ENCODE results near the gene LTBP1.
"Not testable (repeated sequence)": the region's sequence is repeated elsewhere in the genome, so short reads cannot be mapped to it uniquely, and the experiment has no call there.

LTBP1 gene

GRCh38 chr2:33435518-33435917 is 488.8 kb downstream of the LTBP1 start:
- H3K4me1 ChIP-seq: peaks cover 0 to 48% (median 18%) of the 10 kb centered on the region in 4 donors
- DNase-seq: no peak
- intact Hi-C loops (cut with DNase I; ENCODE audit: low total_unique reads): loop anchor here (10.0 kb wide), 1 partner anchor 661 kb away; no protein-coding TSS in a partner anchor

GRCh38 chr2:33436083-33436482 is 489.3 kb downstream of the LTBP1 start:
- no peaks in the 10 kb centered on the region for H3K27me3 ChIP-seq
- TF ChIP-seq CTCF (IDR thresholded peaks at IDR 0.05): no peak
- H3K36me3 ChIP-seq: no peaks in the 10 kb centered on the region
- no peak overlapping the region for H3K4me3 ChIP-seq
- no peak for DNase-seq
- no peak overlapping the region for H3K27ac ChIP-seq
- no peaks in the 10 kb centered on the region for H3K9me3 ChIP-seq
- peaks cover 0 to 52% (median 18%) of the 10 kb centered on the region in 4 donors for H3K4me1 ChIP-seq
- intact Hi-C loops (cut with DNase I; ENCODE audit: low total_unique reads): loop anchor here (10.0 kb wide), 1 partner anchor 661 kb away; no protein-coding TSS in a partner anchor

More at GRCh38 chr2:33435518-33435917, 488.8 kb downstream of the LTBP1 start:
- no peak overlapping the region for H3K27ac ChIP-seq
- no peaks in the 10 kb centered on the region for H3K27me3 ChIP-seq
- H3K36me3 ChIP-seq: no peaks in the 10 kb centered on the region
- TF ChIP-seq CTCF (IDR thresholded peaks at IDR 0.05): no peak
- H3K4me3 ChIP-seq: no peak overlapping the region
- H3K9me3 ChIP-seq: no peaks in the 10 kb centered on the region

GRCh38 chr2:33437297-33437696 is 490.5 kb downstream of the LTBP1 start:
- no peaks in the 10 kb centered on the region for H3K27me3 ChIP-seq
- peaks cover 0 to 51% (median 18%) of the 10 kb centered on the region in 4 donors for H3K4me1 ChIP-seq
- TF ChIP-seq CTCF (IDR thresholded peaks at IDR 0.05): no peak
- DNase-seq: no peak
- H3K9me3 ChIP-seq: no peaks in the 10 kb centered on the region
- intact Hi-C loops (cut with DNase I; ENCODE audit: low total_unique reads): loop anchor here (10.0 kb wide), 1 partner anchor 662 kb away; no protein-coding TSS in a partner anchor
- H3K36me3 ChIP-seq: no peaks in the 10 kb centered on the region
- H3K4me3 ChIP-seq: no peak overlapping the region
- peak overlapping the region; percentile 56 to 64 for H3K27ac ChIP-seq

GRCh38 chr2:33437815-33438214 is 491.1 kb downstream of the LTBP1 start:
- intact Hi-C loops (cut with DNase I; ENCODE audit: low total_unique reads): loop anchor here (10.0 kb wide), 1 partner anchor 663 kb away; no protein-coding TSS in a partner anchor
- peak overlapping the region; percentile 56 to 64 for H3K27ac ChIP-seq
- H3K27me3 ChIP-seq: no peaks in the 10 kb centered on the region
- no peak for TF ChIP-seq CTCF (IDR thresholded peaks at IDR 0.05)
- H3K36me3 ChIP-seq: no peaks in the 10 kb centered on the region
- peaks cover 0 to 46% (median 16%) of the 10 kb centered on the region in 4 donors for H3K4me1 ChIP-seq
- H3K4me3 ChIP-seq: no peak overlapping the region
- DNase-seq: no peak
- H3K9me3 ChIP-seq: no peaks in the 10 kb centered on the region

- peak; percentile 64 to 76 for TF ChIP-seq CTCF (IDR thresholded peaks at IDR 0.05)
- Histone ChIP-seq H3K4me1 (peaks cover 0 to 32% (median 9%) of the 10 kb centered on the region in 4 donors), H3K36me3 (no peaks in the 10 kb centered on the region), H3K4me3 (no peak overlapping the region), H3K27me3 (no peaks in the 10 kb centered on the region), H3K27ac (peak overlapping the region; percentile 13 to 18), H3K9me3 (no peaks in the 10 kb centered on the region)
- intact Hi-C loops (cut with DNase I; ENCODE audit: low total_unique reads): loop anchor here (5.0 kb wide), 1 partner anchor 404 kb away; no protein-coding TSS in a partner anchor
- DNase-seq: peak; percentile 61 to 82
Observed at GRCh38 chr2:33441235-33441810, 494.6 kb downstream of the LTBP1 start.

GRCh38 chr2:33442052-33442451 is 495.3 kb downstream of the LTBP1 start:
- peaks cover 0 to 25% (median 9%) of the 10 kb centered on the region in 4 donors for H3K4me1 ChIP-seq
- H3K9me3 ChIP-seq, H3K27ac ChIP-seq, DNase-seq, H3K4me3 ChIP-seq, H3K27me3 ChIP-seq, H3K36me3 ChIP-seq: not testable (repeated sequence)
- intact Hi-C loops (cut with DNase I; ENCODE audit: low total_unique reads): loop anchor here (5.0 kb wide), 1 partner anchor 405 kb away; no protein-coding TSS in a partner anchor
